Kidney glomerular epithelial cell (primary cell): ENCODE data around the gene NDOR1.

Experiments
- DNase-seq: peaks from one replicate; lab custom pipeline; 2025; lab: John Stamatoyannopoulos, UW

Gene NDOR1

DNA sequence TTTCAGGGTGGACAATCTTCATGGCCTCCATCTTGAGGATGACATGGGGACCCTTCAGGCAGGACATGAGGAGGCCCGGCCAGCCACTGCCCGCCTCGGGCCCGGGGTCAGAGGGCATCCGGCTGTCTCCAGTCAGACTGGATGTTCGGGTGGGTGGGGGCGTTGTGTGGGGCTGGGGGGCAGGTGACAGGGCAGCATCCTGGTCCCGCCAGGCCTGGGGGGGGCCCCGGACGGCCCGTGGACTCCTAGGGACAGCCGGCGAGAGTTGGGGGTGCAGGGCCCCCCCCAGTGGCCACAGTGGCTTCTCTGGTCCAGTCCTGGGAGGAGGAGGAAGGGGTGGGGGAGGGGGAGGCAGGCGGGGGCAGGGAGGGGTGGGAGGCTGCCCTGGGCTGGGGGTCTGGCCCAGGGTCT lies 15.6 kb downstream of the NDOR1 start:
- no peak for DNase-seq

- no peak for DNase-seq
These were observed 16.1 kb downstream of the NDOR1 start for GRCh38 chr9:137221506-137222111.

- DNase-seq: no peak
These were observed 16.9 kb downstream of the NDOR1 start, which contains the start of gene RNF208 for GRCh38 chr9:137222190-137223077. Gene RNF208 (minus strand): TSS chr9:137222240. CDS start chr9:137221212, 1,028 bp downstream.

GRCh38 chr9:137223078-137223970 lies 17.8 kb downstream of the NDOR1 start:
- peak; percentile 93 for DNase-seq

DNA sequence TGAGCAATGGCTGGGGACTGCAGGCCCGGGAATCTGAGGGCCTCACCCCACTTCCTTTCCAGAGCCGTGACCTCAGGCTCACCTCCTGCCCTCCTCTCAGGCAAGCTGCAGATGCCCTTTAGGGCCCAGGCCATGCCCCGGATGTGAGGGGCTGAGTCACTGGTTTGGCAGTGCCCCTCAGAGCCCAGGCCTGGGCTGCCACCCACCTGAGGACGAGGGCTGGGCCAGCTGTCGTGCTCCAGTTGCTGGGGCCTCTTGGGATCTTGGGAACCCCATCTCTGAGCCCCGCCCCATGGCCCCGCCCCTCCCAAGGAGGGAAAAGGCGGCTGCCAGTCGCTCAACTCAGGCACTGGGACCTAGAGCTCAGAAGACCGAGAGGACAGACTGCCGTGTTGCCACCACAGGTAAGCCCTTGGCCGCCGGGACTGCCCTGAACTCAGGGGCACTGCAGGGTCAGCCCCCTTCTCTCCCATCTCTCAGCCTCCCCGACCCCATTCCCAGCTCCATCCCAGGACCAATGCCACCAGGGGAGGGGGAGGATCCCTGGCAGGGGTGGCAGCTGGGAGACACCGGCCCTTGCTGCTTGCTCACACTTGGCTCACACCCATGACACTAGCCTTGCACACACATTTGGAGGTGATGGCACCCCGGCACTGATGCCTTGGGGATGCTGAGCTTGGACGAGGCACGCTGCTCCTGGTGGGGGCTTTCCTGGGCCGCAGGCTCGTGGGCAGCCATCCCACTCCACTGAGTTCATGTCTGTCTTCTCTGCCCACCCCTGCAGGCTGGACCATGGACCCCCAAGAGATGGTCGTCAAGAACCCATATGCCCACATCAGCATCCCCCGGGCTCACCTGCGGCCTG lies 19.6 kb downstream of the NDOR1 start, which contains the start of gene CYSRT1:
CYSRT1 (plus strand) TSS at position 345 of the 865 bp plus-strand sequence; CDS start at position 793, 448 bp downstream.
- no peak for DNase-seq

- no peak for DNase-seq
These were observed 20.3 kb downstream of the NDOR1 start for GRCh38 chr9:137225699-137226331.

- DNase-seq: no peak
These were observed 21.0 kb downstream of the NDOR1 start for GRCh38 chr9:137226338-137227053.

DNA sequence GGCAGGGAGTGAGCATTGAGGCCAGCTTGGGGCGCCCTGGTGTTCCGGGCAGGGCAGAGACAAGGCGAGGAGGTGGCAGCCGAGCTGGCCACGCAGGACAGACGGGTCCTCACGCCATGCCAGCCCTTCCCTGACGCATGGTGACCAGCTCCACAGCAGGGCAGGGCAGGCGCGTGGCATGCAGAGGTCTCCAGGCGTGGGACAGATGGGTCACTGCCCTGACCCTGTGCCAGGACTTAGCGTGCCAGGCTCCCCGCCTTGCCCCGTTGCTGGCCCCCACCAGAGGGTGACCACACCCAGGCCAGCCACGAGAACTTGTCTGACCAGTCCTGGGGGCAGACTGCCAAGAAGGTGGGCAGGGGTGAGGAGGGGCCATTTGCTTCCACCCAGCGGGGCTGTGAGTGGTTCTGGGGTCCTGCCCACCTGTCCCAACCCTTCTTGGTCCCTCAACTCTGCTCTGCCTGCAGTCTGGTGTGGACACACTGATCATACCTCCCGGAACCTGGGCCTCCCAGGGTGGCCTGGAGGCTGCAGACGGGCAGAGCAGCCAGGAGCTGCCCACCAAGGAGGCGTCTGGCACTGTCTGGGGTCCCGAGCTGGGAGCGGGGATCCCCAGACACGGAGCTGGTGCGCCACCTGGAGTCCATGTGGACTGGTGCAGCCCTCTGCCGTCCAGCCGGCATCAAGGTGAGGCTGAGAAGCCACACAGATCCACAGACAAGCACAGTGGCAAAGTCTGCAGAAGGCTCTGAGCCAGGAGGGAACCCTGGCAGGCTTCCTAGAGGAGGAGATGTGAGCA lies 21.8 kb downstream of the NDOR1 start, which contains the start of gene RNF224:
RNF224 (plus strand) TSS at position 449 of the 799 bp plus-strand sequence. CDS start 834 bp downstream, outside the sequence.
- DNase-seq: peak; percentile 71

GRCh38 chr9:137227853-137228505 lies 22.5 kb downstream of the NDOR1 start:
- DNase-seq: no peak

- no peak for DNase-seq
These were observed 23.0 kb downstream of the NDOR1 start for GRCh38 chr9:137228506-137228967.

GRCh38 chr9:137228968-137229896 lies 23.7 kb downstream of the NDOR1 start:
- no peak for DNase-seq

- DNase-seq: no peak
These were observed 24.6 kb downstream of the NDOR1 start for GRCh38 chr9:137229903-137230704.

DNA sequence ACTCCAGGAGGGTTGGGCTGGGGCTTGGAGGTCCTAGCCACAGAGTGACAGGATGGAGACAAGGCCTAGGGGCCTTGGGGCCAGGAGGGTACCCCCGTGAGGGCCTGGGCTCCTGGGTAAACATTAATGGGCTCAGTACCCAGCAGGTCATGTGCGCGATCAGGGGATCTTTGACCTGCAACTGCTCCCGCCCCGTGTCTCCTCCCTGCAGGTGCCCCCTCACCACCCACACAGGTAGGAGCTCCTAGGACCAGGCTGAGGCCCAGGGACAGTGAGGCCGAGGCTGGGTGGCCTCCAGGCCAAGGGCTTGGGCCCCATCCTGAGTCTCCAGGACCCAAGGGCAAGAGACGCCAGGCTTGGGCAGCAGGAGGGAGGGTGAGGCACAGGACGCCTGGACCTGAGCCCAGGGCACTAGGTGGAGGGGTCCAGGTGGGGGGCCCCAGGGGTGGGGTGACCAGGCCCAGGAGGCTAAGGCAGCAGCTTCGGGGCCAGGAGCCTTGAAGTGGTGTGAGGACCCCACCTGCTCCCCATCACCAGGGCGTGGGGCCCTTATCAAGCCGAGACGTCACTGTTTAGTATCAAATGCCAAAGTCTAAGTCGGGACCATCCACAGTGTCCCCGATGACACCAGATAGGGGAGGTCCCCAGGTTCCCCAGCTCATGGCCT lies 25.3 kb downstream of the NDOR1 start, which contains the start of gene SLC34A3:
SLC34A3 (plus strand) TSS at position 197 of the 667 bp plus-strand sequence. CDS start 802 bp downstream, outside the sequence.
- no peak for DNase-seq

DNA sequence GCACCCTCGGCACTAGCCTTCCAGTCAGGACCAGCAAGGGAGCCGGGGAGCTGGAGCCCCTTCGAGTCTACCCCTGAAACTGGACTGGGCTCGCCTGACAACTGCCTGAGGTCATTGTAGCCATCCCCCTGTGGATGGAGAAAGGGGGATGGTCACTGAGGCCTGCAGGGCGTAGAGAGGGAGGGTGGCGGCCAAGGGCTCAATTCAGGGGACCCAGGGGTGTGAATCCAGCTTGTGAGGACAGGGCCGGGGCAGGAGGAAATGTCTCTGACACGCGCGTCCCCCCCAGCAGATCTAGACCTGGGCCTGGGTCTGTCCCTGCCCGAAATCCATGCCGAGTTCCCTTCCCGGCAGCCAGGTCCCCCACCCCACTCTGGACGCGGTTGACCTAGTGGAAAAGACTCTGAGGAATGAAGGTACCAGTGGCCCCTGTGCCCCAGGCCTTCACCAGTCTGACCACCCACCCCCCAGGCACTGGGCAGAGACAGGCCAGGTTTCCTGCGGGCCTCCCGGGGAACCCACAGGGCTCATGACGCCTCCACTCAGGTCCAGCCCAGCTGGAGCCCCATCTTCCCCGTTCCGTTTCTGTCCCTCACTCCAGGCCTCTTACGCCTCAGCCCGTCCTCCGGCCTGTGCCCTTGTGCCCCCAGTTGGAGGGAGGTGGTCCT lies 26.0 kb downstream of the NDOR1 start:
- no peak for DNase-seq

DNA sequence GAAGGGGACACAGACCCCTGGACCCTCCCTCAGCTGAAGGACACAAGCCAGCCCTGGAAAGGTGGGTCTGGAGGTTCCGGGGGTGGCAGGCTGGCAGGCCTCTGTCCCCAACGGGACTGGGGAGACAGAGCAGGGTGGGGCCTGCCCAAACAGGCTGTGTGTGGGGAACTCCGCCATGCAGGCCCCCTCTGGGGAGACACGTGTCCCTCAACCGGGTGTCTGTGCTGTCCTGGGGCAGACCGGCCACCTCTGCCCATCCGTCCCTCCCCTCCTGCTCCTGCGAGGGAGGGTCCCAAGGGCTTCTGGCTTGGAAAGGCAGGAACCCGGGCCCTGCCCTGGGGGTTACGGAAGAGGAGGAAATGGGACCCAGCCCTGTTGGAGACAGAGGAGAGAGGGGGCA lies 26.6 kb downstream of the NDOR1 start:
- DNase-seq: no peak
